Adipocyte (in vitro differentiated cells): Measurements from ENCODE around the gene ZNF81.
"Not testable (repeated sequence)": the region's sequence is repeated elsewhere in the genome, so short reads cannot be mapped to it uniquely, and the experiment has no call there.

Source experiments
- DNase-seq: peaks from one replicate; pipeline ENCODE4 v3.0.0-alpha.2; 2015; ENCODE audit warnings: low read depth
- H3K27me3 ChIP-seq: replicated peaks from 2 replicates; pipeline ENCODE4 v1.7.0; 2013; ENCODE audit warnings: mild to moderate bottlenecking, low read length, moderate library complexity; ENCODE audit not compliant: control insufficient read depth, insufficient read depth
- H3K36me3 ChIP-seq: 2 replicates; pipeline ENCODE4 v1.7.0; 2013; ENCODE audit warnings: low read length, mild to moderate bottlenecking, moderate library complexity; ENCODE audit not compliant: control insufficient read depth, insufficient read depth, severe bottlenecking
- H3K4me1 ChIP-seq: 2 replicates; pipeline ENCODE4 v1.7.0; 2013; ENCODE audit warnings: mild to moderate bottlenecking, low read length, moderate library complexity; ENCODE audit not compliant: control insufficient read depth, insufficient read depth
- H3K4me3 ChIP-seq: 2 replicates; pipeline ENCODE4 v1.7.0; 2013; ENCODE audit warnings: mild to moderate bottlenecking, low read length, moderate library complexity
- H3K9ac ChIP-seq: 2 replicates; pipeline ENCODE4 v1.7.0; 2013; ENCODE audit warnings: mild to moderate bottlenecking, low read length, moderate library complexity
- H3K9me3 ChIP-seq: 2 replicates; pipeline ENCODE4 v1.7.0; 2013; ENCODE audit warnings: mild to moderate bottlenecking, low read length, moderate library complexity; ENCODE audit not compliant: control insufficient read depth

ZNF81 gene

GRCh38 chrX:47846040-47846439 is 9.3 kb downstream of the ZNF81 start:
- Histone ChIP-seq H3K4me3 (no peak overlapping the region), H3K36me3 (peaks cover 25% of the 10 kb centered on the region), H3K27me3 (no peaks in the 10 kb centered on the region), H3K9ac (no peak overlapping the region), H3K9me3 (no peaks in the 10 kb centered on the region), H3K4me1 (no peaks in the 10 kb centered on the region)
- no peak for DNase-seq

- no peaks in the 10 kb centered on the region for H3K27me3 ChIP-seq
- no peak for DNase-seq
- H3K36me3 ChIP-seq, result peaks cover 32% of the 10 kb centered on the region
- no peaks in the 10 kb centered on the region for H3K4me1 ChIP-seq
- no peak overlapping the region for H3K4me3 ChIP-seq
- no peak overlapping the region for H3K9ac ChIP-seq
- no peaks in the 10 kb centered on the region for H3K9me3 ChIP-seq
Observed at GRCh38 chrX:47849778-47850177, 13.1 kb downstream of the ZNF81 start.

GRCh38 chrX:47850389-47850788 is 13.7 kb downstream of the ZNF81 start:
- DNase-seq, H3K27me3 ChIP-seq, H3K4me3 ChIP-seq, H3K9ac ChIP-seq, H3K9me3 ChIP-seq, H3K4me1 ChIP-seq: not testable (repeated sequence)
- peaks cover 32% of the 10 kb centered on the region for H3K36me3 ChIP-seq

DNA sequence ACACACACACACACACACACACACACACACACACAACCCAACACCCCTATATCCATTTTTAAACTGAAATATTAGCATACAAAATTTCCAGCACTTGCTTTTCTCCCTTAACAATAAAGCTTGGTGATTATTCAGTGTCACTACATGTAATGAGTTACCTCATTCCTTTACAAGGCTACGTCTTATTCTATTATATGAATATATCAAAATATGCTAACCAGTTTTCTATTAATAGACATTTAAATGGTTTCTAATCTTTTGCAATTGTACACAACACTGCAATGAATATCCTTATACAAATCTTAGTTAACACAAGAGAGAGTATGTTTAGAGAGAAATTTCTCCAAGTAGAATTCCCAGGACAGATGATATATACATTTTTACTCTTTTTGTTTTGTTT is 14.2 kb downstream of the ZNF81 start:
- no peaks in the 10 kb centered on the region for H3K27me3 ChIP-seq
- no peaks in the 10 kb centered on the region for H3K9me3 ChIP-seq
- no peaks in the 10 kb centered on the region for H3K4me1 ChIP-seq
- no peak overlapping the region for H3K9ac ChIP-seq
- no peak overlapping the region for H3K4me3 ChIP-seq
- DNase-seq, result no peak
- H3K36me3 ChIP-seq, result peaks cover 32% of the 10 kb centered on the region

GRCh38 chrX:47854474-47854873 is 17.8 kb downstream of the ZNF81 start:
- Histone ChIP-seq H3K4me1 (no peaks in the 10 kb centered on the region), H3K27me3 (no peaks in the 10 kb centered on the region), H3K36me3 (peaks cover 12% of the 10 kb centered on the region), H3K9ac (no peak overlapping the region), H3K4me3 (no peak overlapping the region), H3K9me3 (no peaks in the 10 kb centered on the region)
- DNase-seq, result peak; percentile 16

GRCh38 chrX:47859686-47860085 is 23.0 kb downstream of the ZNF81 start:
- no peak overlapping the region for H3K4me3 ChIP-seq
- no peaks in the 10 kb centered on the region for H3K27me3 ChIP-seq
- H3K4me1 ChIP-seq, result peaks cover 5% of the 10 kb centered on the region
- H3K9me3 ChIP-seq, result no peaks in the 10 kb centered on the region
- H3K9ac ChIP-seq, result no peak overlapping the region
- H3K36me3 ChIP-seq, result peaks cover 4% of the 10 kb centered on the region
- DNase-seq, result no peak

- H3K36me3 ChIP-seq, result peaks cover 4% of the 10 kb centered on the region
- H3K4me1 ChIP-seq, result peaks cover 5% of the 10 kb centered on the region
- DNase-seq, result no peak
- H3K4me3 ChIP-seq, result no peak overlapping the region
- H3K9ac ChIP-seq, result no peak overlapping the region
- no peaks in the 10 kb centered on the region for H3K9me3 ChIP-seq
- no peaks in the 10 kb centered on the region for H3K27me3 ChIP-seq
Observed at GRCh38 chrX:47862680-47863079, 26.0 kb downstream of the ZNF81 start.

DNA sequence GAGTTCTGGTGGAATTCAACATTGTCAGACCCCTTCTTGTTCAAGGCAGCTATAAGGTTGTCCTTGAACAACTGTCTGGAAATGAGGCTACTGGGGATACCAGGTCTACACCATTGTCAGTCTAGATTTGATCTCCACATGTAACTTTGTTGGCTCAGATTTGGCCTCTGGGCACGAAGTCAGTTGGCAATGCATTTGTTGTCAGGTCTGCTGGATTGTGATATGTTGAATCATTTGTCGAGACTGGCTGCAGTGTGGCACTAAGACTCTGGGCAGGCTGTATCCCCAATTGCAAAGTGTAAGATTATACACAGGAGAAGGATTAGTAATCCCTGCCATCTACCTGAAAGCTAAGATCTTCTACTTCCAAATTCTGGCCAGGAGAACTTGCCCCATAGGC is 26.5 kb downstream of the ZNF81 start:
- Histone ChIP-seq H3K4me3 (no peak overlapping the region), H3K27me3 (no peaks in the 10 kb centered on the region), H3K9me3 (no peaks in the 10 kb centered on the region), H3K4me1 (peaks cover 5% of the 10 kb centered on the region), H3K9ac (no peak overlapping the region), H3K36me3 (peaks cover 4% of the 10 kb centered on the region)
- DNase-seq, result no peak

- peaks cover 5% of the 10 kb centered on the region for H3K4me1 ChIP-seq
- no peak overlapping the region for H3K9ac ChIP-seq
- H3K9me3 ChIP-seq, result no peaks in the 10 kb centered on the region
- DNase-seq, result peak; percentile 1
- H3K36me3 ChIP-seq, result peaks cover 3% of the 10 kb centered on the region
- no peaks in the 10 kb centered on the region for H3K27me3 ChIP-seq
- H3K4me3 ChIP-seq, result no peak overlapping the region
Observed at GRCh38 chrX:47864300-47864699, 27.6 kb downstream of the ZNF81 start.

DNA sequence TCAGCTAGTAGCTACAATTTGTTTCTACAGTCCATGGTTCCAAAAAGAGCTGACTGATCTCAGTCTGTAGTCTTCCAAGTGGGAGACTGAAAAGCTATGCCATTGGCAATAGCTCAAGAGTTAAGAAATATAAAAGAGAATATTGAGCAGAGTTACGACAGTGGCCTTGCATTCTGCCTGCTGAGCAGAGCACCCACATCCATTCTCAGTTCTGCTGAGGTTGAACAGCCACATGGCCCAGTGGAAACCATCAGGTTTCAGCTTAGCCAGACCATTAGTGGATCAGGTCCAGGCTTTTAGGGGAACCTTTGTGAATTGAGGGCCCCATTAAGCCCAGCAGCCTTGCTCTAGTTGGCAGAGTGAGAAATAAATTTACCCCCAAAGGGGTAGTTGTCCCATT is 28.1 kb downstream of the ZNF81 start:
- no peak overlapping the region for H3K9ac ChIP-seq
- H3K4me3 ChIP-seq, result no peak overlapping the region
- peaks cover 5% of the 10 kb centered on the region for H3K4me1 ChIP-seq
- no peaks in the 10 kb centered on the region for H3K27me3 ChIP-seq
- H3K9me3 ChIP-seq, result no peaks in the 10 kb centered on the region
- no peaks in the 10 kb centered on the region for H3K36me3 ChIP-seq
- peak; percentile 1 for DNase-seq

GRCh38 chrX:47873123-47873522 is 36.4 kb downstream of the ZNF81 start:
- no peak overlapping the region for H3K9ac ChIP-seq
- no peak overlapping the region for H3K4me3 ChIP-seq
- no peak for DNase-seq
- H3K4me1 ChIP-seq, result no peaks in the 10 kb centered on the region
- H3K9me3 ChIP-seq, result peaks cover 8% of the 10 kb centered on the region
- no peaks in the 10 kb centered on the region for H3K27me3 ChIP-seq
- H3K36me3 ChIP-seq, result no peaks in the 10 kb centered on the region

GRCh38 chrX:47877327-47877726 is 40.6 kb downstream of the ZNF81 start:
- Histone ChIP-seq H3K36me3 (no peaks in the 10 kb centered on the region), H3K27me3 (no peaks in the 10 kb centered on the region), H3K9ac (no peak overlapping the region), H3K9me3 (peaks cover 19% of the 10 kb centered on the region), H3K4me3 (no peak overlapping the region), H3K4me1 (no peaks in the 10 kb centered on the region)
- no peak for DNase-seq
